WTC11 (cell line): Measurements from ENCODE around the gene UGGT2. TPM values are rescaled to one million over a fixed set of nuclear protein-coding genes. Genes with fewer than 3 reads are reported as not detected.

ENCODE experiments used
- ATAC-seq: fragments of 200-7000 bp; cut with Tn5 transposase; 2 replicates; pipeline ENCODE4 v1.10.0; 2021; ENCODE audit warnings: mild to moderate bottlenecking, moderate library complexity
- CTCF ChIA-PET: fragments of 300-600 bp; sonication (Branson Sonifier 250); formaldehyde crosslinking; loops from one replicate; lab custom pipeline; 2021; ENCODE audit warnings: antibody characterized with exemption; lab: Charles Lee
- POLR2A ChIA-PET: fragments of 350-600 bp; sonication (Branson Sonifier 250); formaldehyde crosslinking; loops from one replicate; lab custom pipeline; 2021; ENCODE audit warnings: antibody characterized with exemption; lab: Charles Lee
- DNase-seq: peaks from one replicate; pipeline ENCODE4 v3.0.0; 2021; ENCODE audit warnings: low spot score
- H3K27ac Mint-ChIP-seq: 2 replicates; pipeline ENCODE4 v1.8.0; 2021; ENCODE audit warnings: mixed read lengths
- H3K27me3 Mint-ChIP-seq: 2 replicates; pipeline ENCODE4 v1.8.0; 2021; ENCODE audit warnings: low read depth, mild to moderate bottlenecking, moderate library complexity, mixed read lengths
- H3K36me3 Mint-ChIP-seq: 2 replicates; pipeline ENCODE4 v1.8.0; 2021; ENCODE audit warnings: mixed read lengths
- H3K4me1 Mint-ChIP-seq: 2 replicates; pipeline ENCODE4 v1.8.0; 2022; ENCODE audit warnings: mixed read lengths
- H3K4me3 Mint-ChIP-seq: 2 replicates; pipeline ENCODE4 v1.8.0; 2021; ENCODE audit warnings: mild to moderate bottlenecking, moderate library complexity, mixed read lengths
- H3K9me3 Mint-ChIP-seq: 2 replicates; pipeline ENCODE4 v1.8.0; 2021; ENCODE audit warnings: mixed read lengths
- FOXK1 ChIP-seq: sonication (generic); formaldehyde crosslinking; IDR thresholded peaks from 2 replicates; pipeline ENCODE4 v1.8.0; 2022; ENCODE audit warnings: mild to moderate bottlenecking, moderate library complexity, missing genetic modification reagents
- NFATC4 ChIP-seq: fragments of 250-450 bp; sonication (Bioruptor Pico); IDR thresholded peaks from 2 replicates; pipeline ENCODE4 v1.9.0; 2021; ENCODE audit warnings: mild to moderate bottlenecking
- SMAD4 ChIP-seq: sonication (generic); formaldehyde crosslinking; IDR thresholded peaks from 2 replicates; pipeline ENCODE4 v1.8.0; 2022; ENCODE audit warnings: mild to moderate bottlenecking, missing genetic modification reagents
- TEAD1 ChIP-seq: sonication (generic); formaldehyde crosslinking; IDR thresholded peaks from 2 replicates; pipeline ENCODE4 v1.8.0; 2022; ENCODE audit warnings: mild to moderate bottlenecking, missing genetic modification reagents
- ZNF138 ChIP-seq: sonication (generic); formaldehyde crosslinking; conservative IDR thresholded peaks from 2 replicates; pipeline ENCODE4 v1.8.1; 2022; ENCODE audit warnings: mild to moderate bottlenecking, moderate library complexity, missing genetic modification reagents
- ZNF219 ChIP-seq: sonication (generic); formaldehyde crosslinking; IDR thresholded peaks from 2 replicates; pipeline ENCODE4 v1.8.0; 2023; ENCODE audit warnings: missing genetic modification reagents, mild to moderate bottlenecking, borderline replicate concordance
- ZNF396 ChIP-seq: fragments of 250-450 bp; sonication (Bioruptor Pico); IDR thresholded peaks from 2 replicates; pipeline ENCODE4 v1.8.0; 2021; ENCODE audit warnings: mild to moderate bottlenecking, moderate library complexity, borderline replicate concordance
- total RNA-seq: library from RNA; stranded (reverse); gene quantifications from 3 replicates; pipeline ENCODE4 v1.2.3, GENCODE V29; 2021
- TF ChIP-seq, protein P1 (sequence below): sonication (generic); formaldehyde crosslinking; conservative IDR thresholded peaks from 2 replicates; pipeline ENCODE4 v1.8.1; 2023; ENCODE audit warnings: mild to moderate bottlenecking, low read depth, missing genetic modification reagents, moderate library complexity
- TF ChIP-seq, protein P2 (sequence below): fragments of 250-450 bp; sonication (Bioruptor Pico); IDR thresholded peaks from 2 replicates; pipeline ENCODE4 v1.9.0; 2021; ENCODE audit warnings: mild to moderate bottlenecking
- TF ChIP-seq, protein P3 (sequence below): fragments of 250-450 bp; sonication (Bioruptor Pico); conservative IDR thresholded peaks from 2 replicates; pipeline ENCODE4 v1.9.0; 2021; ENCODE audit warnings: mild to moderate bottlenecking
- TF ChIP-seq, protein P4 (sequence below): sonication (generic); formaldehyde crosslinking; IDR thresholded peaks from 2 replicates; pipeline ENCODE4 v1.8.1; 2023; ENCODE audit warnings: mild to moderate bottlenecking, missing genetic modification reagents, borderline replicate concordance
- TF ChIP-seq, protein P5 (sequence below): sonication (generic); formaldehyde crosslinking; IDR thresholded peaks from 2 replicates; pipeline ENCODE4 v1.8.1; 2022; ENCODE audit warnings: missing genetic modification reagents, borderline replicate concordance
- TF ChIP-seq, protein P6 (sequence below): sonication (generic); formaldehyde crosslinking; IDR thresholded peaks from 2 replicates; pipeline ENCODE4 v1.8.1; 2023; ENCODE audit warnings: mild to moderate bottlenecking, moderate library complexity, missing genetic modification reagents
- TF ChIP-seq, protein P7 (sequence below): sonication (generic); formaldehyde crosslinking; IDR thresholded peaks from 2 replicates; pipeline ENCODE4 v1.8.0; 2022; ENCODE audit warnings: missing genetic modification reagents
- TF ChIP-seq, protein P8 (sequence below): fragments of 250-450 bp; sonication (Bioruptor Pico); IDR thresholded peaks from 2 replicates; pipeline ENCODE4 v1.9.0; 2021; ENCODE audit warnings: moderate library complexity, mild to moderate bottlenecking, inconsistent platforms, borderline replicate concordance
- TF ChIP-seq, protein P9 (sequence below): sonication (generic); formaldehyde crosslinking; IDR thresholded peaks from 2 replicates; pipeline ENCODE4 v1.8.0; 2022; ENCODE audit warnings: mild to moderate bottlenecking, missing genetic modification reagents
- TF ChIP-seq, protein P10 (sequence below): sonication (generic); formaldehyde crosslinking; IDR thresholded peaks from 2 replicates; pipeline ENCODE4 v1.8.1; 2022; ENCODE audit warnings: low read depth, mild to moderate bottlenecking, moderate library complexity, missing genetic modification reagents, borderline replicate concordance

The UGGT2 gene
- total RNA-seq, 1 experiment from 2014 or later, result 31.1 TPM

DNA sequence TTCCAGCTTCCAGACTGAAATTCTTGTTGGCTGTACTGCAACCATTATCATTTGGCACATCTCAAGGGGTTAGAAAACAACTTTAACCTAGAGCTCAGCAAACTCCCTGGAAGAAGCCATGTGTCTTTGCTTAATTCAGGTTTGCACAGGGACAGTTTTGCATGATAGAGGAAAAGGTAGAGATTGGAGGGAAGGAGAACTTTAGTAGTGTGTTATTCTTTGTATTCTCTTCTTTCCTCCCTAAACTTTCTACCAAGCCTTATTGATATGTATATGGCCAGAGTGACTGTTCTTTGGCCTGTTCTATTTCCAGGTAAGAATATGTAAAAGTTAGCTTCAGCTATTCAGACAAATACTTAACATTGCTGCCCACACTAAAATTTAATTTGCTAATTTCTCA is 53.1 kb downstream of the UGGT2 start:
- ChIA-PET CTCF (interaction anchor here (0.7 to 1.7 kb wide), 3 partner anchors 19 to 22 kb away, joined by 4 to 6 read pairs (median 4); no protein-coding TSS in a partner anchor), POLR2A (no interaction called here)
- Mint-ChIP-seq H3K9me3 (no peaks in the 10 kb centered on the region), H3K4me3 (peak overlapping the region; percentile 33), H3K27me3 (no peaks in the 10 kb centered on the region), H3K27ac (peak overlapping the region; percentile 98), H3K36me3 (peaks cover 18% of the 10 kb centered on the region), H3K4me1 (peaks cover 71% of the 10 kb centered on the region)
- no peak for TF ChIP-seq NFATC4
- TF ChIP-seq FOXK1 (CRISPR knock-in tag), result no peak
- TF ChIP-seq ZNF396 (CRISPR knock-in tag), result no peak
- TF ChIP-seq, protein P1, sequence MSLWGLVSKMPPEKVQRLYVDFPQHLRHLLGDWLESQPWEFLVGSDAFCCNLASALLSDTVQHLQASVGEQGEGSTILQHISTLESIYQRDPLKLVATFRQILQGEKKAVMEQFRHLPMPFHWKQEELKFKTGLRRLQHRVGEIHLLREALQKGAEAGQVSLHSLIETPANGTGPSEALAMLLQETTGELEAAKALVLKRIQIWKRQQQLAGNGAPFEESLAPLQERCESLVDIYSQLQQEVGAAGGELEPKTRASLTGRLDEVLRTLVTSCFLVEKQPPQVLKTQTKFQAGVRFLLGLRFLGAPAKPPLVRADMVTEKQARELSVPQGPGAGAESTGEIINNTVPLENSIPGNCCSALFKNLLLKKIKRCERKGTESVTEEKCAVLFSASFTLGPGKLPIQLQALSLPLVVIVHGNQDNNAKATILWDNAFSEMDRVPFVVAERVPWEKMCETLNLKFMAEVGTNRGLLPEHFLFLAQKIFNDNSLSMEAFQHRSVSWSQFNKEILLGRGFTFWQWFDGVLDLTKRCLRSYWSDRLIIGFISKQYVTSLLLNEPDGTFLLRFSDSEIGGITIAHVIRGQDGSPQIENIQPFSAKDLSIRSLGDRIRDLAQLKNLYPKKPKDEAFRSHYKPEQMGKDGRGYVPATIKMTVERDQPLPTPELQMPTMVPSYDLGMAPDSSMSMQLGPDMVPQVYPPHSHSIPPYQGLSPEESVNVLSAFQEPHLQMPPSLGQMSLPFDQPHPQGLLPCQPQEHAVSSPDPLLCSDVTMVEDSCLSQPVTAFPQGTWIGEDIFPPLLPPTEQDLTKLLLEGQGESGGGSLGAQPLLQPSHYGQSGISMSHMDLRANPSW (CRISPR knock-in tag), result no peak
- TF ChIP-seq, protein P2, sequence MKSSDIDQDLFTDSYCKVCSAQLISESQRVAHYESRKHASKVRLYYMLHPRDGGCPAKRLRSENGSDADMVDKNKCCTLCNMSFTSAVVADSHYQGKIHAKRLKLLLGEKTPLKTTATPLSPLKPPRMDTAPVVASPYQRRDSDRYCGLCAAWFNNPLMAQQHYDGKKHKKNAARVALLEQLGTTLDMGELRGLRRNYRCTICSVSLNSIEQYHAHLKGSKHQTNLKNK (CRISPR knock-in tag), result no peak
- TF ChIP-seq, protein P3, sequence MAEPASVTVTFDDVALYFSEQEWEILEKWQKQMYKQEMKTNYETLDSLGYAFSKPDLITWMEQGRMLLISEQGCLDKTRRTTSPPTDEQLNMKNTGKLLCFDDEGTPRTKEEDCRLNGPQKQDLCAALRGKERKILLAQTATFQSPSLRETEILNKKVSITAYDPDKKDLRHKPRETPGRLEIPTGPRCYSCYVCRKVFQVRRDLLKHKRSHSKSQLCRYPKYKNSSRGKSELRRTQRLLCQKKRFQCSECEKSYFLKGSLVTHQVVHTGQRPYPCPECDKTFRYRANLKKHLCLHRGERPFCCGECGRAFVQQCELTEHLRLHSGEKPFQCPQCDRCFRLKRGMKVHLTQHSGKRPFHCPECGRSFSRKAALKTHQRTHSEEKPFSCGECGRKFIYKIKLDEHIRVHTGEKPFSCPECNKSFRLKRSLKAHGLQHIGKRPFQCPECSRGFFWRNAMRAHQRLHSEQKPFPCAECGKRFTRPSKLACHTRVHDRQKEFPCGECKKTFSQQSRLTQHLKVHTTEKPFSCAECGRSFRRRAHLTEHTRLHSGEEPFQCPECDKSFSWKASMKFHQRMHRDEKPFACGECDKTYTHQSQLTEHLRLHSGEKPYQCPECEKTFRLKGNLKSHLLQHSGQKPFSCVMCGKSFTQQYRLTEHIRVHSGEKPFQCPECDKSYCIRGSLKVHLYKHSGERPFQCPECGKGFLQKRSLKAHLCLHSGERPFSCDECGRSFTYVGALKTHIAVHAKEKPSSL (CRISPR knock-in tag), result no peak
- TF ChIP-seq, protein P4, sequence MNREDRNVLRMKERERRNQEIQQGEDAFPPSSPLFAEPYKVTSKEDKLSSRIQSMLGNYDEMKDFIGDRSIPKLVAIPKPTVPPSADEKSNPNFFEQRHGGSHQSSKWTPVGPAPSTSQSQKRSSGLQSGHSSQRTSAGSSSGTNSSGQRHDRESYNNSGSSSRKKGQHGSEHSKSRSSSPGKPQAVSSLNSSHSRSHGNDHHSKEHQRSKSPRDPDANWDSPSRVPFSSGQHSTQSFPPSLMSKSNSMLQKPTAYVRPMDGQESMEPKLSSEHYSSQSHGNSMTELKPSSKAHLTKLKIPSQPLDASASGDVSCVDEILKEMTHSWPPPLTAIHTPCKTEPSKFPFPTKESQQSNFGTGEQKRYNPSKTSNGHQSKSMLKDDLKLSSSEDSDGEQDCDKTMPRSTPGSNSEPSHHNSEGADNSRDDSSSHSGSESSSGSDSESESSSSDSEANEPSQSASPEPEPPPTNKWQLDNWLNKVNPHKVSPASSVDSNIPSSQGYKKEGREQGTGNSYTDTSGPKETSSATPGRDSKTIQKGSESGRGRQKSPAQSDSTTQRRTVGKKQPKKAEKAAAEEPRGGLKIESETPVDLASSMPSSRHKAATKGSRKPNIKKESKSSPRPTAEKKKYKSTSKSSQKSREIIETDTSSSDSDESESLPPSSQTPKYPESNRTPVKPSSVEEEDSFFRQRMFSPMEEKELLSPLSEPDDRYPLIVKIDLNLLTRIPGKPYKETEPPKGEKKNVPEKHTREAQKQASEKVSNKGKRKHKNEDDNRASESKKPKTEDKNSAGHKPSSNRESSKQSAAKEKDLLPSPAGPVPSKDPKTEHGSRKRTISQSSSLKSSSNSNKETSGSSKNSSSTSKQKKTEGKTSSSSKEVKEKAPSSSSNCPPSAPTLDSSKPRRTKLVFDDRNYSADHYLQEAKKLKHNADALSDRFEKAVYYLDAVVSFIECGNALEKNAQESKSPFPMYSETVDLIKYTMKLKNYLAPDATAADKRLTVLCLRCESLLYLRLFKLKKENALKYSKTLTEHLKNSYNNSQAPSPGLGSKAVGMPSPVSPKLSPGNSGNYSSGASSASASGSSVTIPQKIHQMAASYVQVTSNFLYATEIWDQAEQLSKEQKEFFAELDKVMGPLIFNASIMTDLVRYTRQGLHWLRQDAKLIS (CRISPR knock-in tag), result no peak
- no peak for TF ChIP-seq ZNF219
- TF ChIP-seq TEAD1, result no peak
- TF ChIP-seq, protein P5, sequence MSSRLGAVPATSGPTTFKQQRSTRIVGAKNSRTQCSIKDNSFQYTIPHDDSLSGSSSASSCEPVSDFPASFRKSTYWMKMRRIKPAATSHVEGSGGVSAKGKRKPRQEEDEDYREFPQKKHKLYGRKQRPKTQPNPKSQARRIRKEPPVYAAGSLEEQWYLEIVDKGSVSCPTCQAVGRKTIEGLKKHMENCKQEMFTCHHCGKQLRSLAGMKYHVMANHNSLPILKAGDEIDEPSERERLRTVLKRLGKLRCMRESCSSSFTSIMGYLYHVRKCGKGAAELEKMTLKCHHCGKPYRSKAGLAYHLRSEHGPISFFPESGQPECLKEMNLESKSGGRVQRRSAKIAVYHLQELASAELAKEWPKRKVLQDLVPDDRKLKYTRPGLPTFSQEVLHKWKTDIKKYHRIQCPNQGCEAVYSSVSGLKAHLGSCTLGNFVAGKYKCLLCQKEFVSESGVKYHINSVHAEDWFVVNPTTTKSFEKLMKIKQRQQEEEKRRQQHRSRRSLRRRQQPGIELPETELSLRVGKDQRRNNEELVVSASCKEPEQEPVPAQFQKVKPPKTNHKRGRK (CRISPR knock-in tag), result no peak
- TF ChIP-seq ZNF138 (CRISPR knock-in tag), result no peak
- TF ChIP-seq, protein P6, sequence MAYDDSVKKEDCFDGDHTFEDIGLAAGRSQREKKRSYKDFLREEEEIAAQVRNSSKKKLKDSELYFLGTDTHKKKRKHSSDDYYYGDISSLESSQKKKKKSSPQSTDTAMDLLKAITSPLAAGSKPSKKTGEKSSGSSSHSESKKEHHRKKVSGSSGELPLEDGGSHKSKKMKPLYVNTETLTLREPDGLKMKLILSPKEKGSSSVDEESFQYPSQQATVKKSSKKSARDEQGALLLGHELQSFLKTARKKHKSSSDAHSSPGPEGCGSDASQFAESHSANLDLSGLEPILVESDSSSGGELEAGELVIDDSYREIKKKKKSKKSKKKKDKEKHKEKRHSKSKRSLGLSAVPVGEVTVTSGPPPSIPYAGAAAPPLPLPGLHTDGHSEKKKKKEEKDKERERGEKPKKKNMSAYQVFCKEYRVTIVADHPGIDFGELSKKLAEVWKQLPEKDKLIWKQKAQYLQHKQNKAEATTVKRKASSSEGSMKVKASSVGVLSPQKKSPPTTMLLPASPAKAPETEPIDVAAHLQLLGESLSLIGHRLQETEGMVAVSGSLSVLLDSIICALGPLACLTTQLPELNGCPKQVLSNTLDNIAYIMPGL (CRISPR knock-in tag), result no peak
- TF ChIP-seq, protein P7, sequence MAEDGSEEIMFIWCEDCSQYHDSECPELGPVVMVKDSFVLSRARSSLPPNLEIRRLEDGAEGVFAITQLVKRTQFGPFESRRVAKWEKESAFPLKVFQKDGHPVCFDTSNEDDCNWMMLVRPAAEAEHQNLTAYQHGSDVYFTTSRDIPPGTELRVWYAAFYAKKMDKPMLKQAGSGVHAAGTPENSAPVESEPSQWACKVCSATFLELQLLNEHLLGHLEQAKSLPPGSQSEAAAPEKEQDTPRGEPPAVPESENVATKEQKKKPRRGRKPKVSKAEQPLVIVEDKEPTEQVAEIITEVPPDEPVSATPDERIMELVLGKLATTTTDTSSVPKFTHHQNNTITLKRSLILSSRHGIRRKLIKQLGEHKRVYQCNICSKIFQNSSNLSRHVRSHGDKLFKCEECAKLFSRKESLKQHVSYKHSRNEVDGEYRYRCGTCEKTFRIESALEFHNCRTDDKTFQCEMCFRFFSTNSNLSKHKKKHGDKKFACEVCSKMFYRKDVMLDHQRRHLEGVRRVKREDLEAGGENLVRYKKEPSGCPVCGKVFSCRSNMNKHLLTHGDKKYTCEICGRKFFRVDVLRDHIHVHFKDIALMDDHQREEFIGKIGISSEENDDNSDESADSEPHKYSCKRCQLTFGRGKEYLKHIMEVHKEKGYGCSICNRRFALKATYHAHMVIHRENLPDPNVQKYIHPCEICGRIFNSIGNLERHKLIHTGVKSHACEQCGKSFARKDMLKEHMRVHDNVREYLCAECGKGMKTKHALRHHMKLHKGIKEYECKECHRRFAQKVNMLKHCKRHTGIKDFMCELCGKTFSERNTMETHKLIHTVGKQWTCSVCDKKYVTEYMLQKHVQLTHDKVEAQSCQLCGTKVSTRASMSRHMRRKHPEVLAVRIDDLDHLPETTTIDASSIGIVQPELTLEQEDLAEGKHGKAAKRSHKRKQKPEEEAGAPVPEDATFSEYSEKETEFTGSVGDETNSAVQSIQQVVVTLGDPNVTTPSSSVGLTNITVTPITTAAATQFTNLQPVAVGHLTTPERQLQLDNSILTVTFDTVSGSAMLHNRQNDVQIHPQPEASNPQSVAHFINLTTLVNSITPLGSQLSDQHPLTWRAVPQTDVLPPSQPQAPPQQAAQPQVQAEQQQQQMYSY (CRISPR knock-in tag), result no peak
- no peak for TF ChIP-seq SMAD4 (CRISPR knock-in tag)
- TF ChIP-seq, protein P8, sequence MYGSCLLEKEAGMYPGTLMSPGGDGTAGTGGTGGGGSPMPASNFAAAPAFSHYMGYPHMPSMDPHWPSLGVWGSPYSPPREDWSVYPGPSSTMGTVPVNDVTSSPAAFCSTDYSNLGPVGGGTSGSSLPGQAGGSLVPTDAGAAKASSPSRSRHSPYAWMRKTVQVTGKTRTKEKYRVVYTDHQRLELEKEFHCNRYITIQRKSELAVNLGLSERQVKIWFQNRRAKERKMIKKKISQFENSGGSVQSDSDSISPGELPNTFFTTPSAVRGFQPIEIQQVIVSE (CRISPR knock-in tag), result no peak
- TF ChIP-seq, protein P9, sequence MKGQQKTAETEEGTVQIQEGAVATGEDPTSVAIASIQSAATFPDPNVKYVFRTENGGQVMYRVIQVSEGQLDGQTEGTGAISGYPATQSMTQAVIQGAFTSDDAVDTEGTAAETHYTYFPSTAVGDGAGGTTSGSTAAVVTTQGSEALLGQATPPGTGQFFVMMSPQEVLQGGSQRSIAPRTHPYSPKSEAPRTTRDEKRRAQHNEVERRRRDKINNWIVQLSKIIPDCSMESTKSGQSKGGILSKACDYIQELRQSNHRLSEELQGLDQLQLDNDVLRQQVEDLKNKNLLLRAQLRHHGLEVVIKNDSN (CRISPR knock-in tag), result no peak
- TF ChIP-seq, protein P10, sequence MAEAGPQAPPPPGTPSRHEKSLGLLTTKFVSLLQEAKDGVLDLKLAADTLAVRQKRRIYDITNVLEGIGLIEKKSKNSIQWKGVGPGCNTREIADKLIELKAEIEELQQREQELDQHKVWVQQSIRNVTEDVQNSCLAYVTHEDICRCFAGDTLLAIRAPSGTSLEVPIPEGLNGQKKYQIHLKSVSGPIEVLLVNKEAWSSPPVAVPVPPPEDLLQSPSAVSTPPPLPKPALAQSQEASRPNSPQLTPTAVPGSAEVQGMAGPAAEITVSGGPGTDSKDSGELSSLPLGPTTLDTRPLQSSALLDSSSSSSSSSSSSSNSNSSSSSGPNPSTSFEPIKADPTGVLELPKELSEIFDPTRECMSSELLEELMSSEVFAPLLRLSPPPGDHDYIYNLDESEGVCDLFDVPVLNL (CRISPR knock-in tag), result no peak
- peak; percentile 68 for ATAC-seq
- no peak for DNase-seq
